HG02885 (cell line): Measurements from ENCODE around the gene ATP4A.

Experiments used
- ATAC-seq: cut with Tn5 transposase; IDR thresholded peaks from one replicate; pipeline ENCODE4 v1.9.1; 2021; ENCODE audit warnings: mild to moderate bottlenecking; ENCODE audit not compliant: unreplicated experiment, poor library complexity

ATP4A gene

DNA sequence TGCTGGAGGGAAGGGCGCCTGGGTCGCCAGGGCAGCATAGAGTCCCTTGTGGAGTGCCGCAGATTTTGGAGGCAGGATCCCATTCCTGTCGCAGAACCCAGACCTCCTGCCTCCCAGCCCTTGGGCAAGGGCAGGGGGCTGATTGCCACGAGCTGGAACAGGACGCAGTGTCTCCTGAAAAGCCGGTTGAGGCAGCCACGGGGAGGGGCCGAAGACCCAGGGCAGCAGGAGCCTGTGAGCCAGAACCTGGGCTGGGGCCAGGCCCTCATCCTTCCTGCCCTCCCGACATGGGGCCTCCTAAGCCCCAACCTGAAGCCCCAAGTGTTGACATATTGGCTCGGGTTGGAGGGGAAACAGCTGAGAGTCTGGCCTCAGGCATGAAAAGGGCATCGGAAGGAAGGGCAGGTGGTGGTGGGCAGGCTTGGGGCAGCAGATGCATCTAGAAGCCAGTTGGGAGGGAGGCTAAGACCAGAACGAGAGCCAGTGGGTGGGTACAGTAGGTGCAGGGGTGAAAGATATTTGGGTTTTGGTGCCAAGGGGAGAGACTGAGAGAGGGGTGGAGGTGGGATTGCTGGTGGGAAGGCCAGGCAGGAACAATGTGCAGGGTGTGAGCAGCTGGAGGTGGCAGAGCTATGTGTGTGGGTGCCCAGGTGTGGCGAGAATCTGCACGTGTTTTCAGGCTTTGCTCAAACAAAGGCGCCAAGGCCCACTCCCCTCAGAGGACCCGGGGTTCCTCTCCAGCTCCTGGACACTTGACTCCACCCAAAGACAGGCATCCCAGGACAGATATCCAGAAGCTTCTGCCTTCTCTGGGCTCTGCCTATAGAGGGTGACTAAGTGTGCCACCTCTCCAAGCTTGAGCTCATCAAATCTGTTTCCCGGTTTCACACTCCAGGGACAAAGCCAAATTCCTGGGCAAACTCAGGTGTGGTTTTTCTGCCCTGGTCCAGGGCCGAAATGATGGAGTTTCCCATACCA is 33.9 kb downstream of the ATP4A start:
- ATAC-seq: no peak

DNA sequence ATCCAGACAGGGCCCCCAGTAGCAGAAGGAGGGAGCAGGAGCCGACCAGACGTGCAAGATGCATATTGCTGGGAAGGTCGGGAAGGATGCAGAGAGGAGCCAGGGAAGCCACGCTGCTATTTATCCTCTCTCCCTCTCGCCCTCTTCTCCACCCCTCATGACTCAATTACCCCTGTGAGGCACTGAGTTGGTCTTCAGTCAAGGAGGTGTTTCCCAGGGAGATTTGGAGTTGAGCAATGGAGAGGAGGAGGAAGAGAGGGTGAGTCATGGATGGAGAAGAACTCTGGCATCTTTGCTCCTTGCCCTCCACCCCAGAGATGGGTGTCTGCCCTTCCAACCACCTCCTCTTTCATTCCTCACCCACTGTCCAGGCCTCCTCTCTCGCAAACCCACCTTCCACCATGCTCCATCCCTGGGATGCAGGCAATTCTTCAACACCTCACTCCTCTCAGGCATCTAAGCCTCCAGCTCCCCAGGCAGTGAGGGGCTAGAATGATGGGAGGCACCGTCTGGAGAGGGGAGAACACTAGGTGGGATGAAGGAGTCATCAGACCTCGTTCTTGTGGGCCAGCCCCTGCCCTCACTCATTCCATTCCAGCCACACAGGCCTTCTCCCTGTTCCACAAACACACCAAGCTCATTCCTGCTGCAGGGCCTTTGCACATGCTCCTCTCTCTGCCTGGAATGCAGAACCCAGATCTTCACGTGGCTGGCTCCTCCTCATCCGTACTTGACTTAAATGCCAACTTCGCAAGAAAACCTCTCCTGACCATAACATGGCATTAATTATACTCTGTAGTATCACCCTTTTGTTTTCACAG is 35.0 kb downstream of the ATP4A start, which contains the start of gene SBSN:
Gene SBSN (minus strand): TSS at position 94 of the 821 bp plus-strand sequence. CDS start 30 bp downstream, at position 64.
- no peak for ATAC-seq

GRCh38 chr19:35525873-35526272 is 37.6 kb downstream of the ATP4A start:
- no peak for ATAC-seq

DNA sequence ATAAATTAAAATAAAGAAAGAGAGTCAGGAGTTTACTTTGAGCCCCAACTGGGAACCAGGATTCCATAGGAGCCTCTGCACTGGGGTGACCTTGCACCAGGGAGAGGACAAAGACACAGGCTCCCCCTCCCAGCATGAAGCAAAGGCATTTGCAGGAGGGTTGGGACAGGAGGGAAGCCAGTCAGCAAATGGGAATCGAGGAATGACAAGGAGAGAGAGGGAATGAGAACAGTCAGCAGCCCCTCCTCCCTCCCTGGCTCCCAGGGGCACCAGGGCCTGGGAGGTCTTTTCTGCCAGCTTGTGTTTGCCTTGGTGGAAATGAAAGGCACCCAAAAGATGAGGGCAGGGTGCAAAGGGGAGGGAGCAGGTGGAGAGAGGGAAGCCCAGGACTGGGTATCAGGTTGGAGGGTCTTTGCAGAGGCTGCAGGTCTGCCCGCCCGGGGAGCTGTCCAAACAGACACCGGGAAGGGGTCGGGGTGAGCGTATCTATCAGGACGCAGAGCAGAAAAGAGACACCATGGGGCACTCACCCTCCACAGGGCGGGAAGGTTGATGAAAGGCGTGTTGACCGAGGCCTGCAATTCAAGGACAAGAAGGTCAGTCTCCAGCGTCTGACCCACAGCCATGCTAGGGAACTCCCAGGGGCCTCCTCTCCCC is 39.1 kb downstream of the ATP4A start:
- no peak for ATAC-seq

DNA sequence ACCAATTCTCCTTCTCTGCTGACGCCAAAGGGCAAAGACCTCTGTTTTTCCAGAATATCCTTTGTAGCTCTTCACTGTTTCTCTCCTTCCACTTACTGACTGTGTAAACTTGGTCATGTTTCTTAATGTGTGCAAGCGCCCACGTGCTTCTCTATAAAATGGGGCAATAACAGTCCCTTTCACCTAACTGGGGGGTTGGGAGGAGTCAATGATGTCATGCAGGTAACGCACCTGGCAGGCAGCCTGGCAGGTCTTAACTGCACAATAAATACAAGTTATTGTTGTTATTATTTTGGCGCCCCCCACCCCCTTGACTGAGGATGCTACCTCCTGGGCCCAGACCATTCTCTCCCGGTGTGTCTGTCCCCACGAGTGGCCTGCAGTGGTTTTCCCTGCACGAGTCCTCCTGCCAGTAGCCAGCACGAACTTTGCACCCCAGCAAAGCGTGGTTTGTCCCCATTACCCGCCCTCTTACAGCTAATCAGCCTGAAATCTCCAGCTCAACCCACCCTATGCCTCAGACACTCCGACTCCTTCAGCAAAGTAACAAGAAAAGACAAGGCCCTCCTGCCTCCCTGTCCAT is 40.6 kb downstream of the ATP4A start:
- ATAC-seq: no peak

- no peak for ATAC-seq
These were observed 42.2 kb downstream of the ATP4A start for GRCh38 chr19:35521124-35521743.

DNA sequence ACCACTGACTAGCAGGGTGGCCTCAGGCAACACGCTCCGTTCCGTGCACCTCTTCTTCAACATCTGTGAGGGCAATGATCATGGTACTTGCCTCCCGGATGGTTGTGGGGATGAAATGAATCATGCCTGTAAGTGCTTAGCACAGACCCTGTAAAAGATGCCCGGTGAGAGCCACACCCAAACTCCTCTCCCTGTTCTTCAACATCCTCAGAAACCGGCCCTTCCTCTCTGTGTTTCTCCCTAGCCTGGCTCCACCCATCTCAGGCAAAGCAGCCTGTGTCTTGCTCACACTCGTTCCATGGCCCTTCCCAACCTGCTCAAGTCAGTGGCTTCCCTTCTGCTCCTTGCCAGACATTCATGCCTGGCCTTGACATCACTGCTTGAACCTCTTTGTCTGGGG is 44.2 kb downstream of the ATP4A start:
- ATAC-seq: no peak

DNA sequence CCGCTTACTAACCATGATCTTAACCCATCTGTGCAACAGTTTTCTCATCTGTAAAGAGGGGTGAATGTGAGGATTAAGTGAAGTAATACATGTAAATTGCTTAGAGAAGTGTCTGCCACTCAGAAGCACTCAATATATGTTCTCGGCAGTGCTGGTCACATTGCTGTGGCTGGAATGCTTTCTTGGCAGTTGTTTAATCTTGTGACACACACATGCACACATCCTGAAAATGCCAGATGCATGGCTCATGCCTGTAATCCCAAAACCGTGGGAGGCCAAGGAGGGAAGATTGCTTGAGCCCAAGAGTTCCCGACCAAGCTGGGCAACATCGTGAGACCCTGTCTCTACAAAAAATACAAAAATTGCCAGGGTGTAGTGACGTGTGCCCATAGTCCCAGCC is 45.1 kb downstream of the ATP4A start:
- no peak for ATAC-seq

GRCh38 chr19:35517342-35517741 is 46.1 kb downstream of the ATP4A start:
- no peak for ATAC-seq

DNA sequence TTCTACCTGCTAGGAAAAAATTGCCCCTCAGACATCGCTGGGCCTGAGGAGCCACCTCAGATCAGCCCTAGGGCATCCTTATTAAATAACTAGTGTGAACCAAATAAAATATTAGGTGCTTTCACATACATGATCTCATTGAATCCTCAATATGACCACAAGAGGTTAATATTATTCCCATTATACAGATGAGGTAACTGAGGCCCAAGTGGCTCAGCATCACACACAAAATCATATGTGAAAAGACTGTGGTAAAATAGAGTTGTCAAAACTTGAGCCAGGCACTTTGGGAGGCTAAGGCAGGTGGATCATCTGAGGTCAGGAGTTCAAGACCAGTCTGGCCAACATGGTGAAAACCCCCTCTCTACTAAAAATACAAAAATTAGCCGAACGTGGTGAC is 47.1 kb downstream of the ATP4A start:
- no peak for ATAC-seq

DNA sequence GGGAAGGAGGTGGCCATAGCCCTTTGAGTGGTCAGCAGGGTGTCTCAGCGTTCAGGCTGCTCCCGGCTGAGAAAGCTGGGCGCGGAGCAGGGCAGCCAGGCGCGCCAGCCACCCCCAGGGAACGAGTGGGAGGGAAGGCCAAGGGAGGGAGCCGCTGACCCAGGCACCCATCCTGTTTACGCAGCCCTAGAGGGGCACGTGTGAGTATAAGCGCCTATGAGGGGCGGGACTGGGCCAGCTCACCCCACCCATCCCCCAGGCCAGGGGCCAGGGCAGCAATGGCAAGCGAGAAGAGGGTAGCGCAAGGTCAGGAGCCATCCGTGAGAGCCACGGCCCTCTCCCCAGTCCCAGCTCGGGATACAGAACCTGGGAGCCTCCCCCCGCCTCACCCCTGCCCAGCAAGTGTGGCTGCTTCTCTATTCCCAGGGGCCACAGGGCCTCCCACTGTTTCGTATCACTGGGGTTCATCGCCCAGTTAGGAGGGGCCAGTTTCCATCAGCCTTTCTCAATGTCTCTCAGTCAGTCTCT is 49.1 kb downstream of the ATP4A start:
- no peak for ATAC-seq

- ATAC-seq: no peak
These were observed 49.7 kb downstream of the ATP4A start, which contains the start of gene DMKN for GRCh38 chr19:35513628-35514281. DMKN (minus strand) TSS chr19:35513649; CDS start chr19:35513475, 174 bp downstream.

GRCh38 chr19:35512831-35513627 is 50.4 kb downstream of the ATP4A start:
- ATAC-seq: no peak

GRCh38 chr19:35511337-35511736 is 52.1 kb downstream of the ATP4A start:
- ATAC-seq: no peak

- no peak for ATAC-seq
These were observed 52.9 kb downstream of the ATP4A start for GRCh38 chr19:35510626-35510964.

- ATAC-seq: no peak
These were observed 53.4 kb downstream of the ATP4A start for GRCh38 chr19:35509861-35510625.

- ATAC-seq: no peak
These were observed 54.3 kb downstream of the ATP4A start for GRCh38 chr19:35509018-35509652.
